Measurements from ENCODE around the gene PHLDB3. TPM values are rescaled to one million over a fixed set of nuclear protein-coding genes. Genes with fewer than 3 reads are reported as not detected.

PHLDB3 gene
- total RNA-seq, 1 experiment from 2014 or later = 8.5 TPM

DNA sequence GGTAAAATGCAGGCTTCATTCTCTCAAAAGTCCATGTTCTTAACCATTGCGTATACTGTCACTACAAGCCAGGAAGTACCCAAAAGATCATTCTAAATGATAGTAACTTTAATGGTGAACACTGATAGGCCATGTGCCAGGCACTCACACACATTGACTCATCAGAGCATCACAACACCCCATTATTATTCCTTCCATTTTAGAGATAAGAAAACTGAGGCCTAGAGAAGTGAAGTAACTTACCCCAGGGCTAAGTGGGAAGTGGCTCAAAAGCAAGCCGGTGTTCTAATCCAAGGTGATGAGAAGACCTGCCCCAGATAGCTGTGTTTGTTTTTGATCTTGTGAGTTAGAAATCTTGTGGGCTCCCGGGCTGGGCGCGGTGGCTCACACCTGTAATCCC, 1.4 kb upstream of the PHLDB3 start:
- Mint-ChIP-seq H3K9me3 (no peaks in the 10 kb centered on the region; a peak in 1 of 5 replicates), H3K36me3 (ENCODE audit: insufficient read depth in 1 of 3, low read depth in 3 of 3) (peaks cover 11 to 14% (median 14%) of the 10 kb centered on the region in 3 experiments; a peak in 6 of 7 replicates), H3K27me3 (ENCODE audit: low read depth) (peaks cover 12% of the 10 kb centered on the region), H3K4me3 (peak overlapping the region in 1 of 2 experiments; percentile 61; a peak in 2 of 5 replicates), H3K27ac (no peak overlapping the region), H3K4me1 (peaks cover 12 to 23% of the 10 kb centered on the region in 2 experiments)
- no peak overlapping the region for H2BK12ac ChIP-seq (ENCODE audit: insufficient read length, low read depth, low read length)
- H3K56ac ChIP-seq (ENCODE audit: insufficient read length, low read depth, low read length) = no peak overlapping the region
- H3K18ac ChIP-seq (ENCODE audit: insufficient read length, low read depth, low read length) = no peak overlapping the region
- no peak overlapping the region for H2BK15ac ChIP-seq (ENCODE audit: low read depth, low read length)
- no peaks in the 10 kb centered on the region for H4K20me1 ChIP-seq (ENCODE audit: control insufficient read depth, insufficient read depth, insufficient read length)
- H3K23me2 ChIP-seq (ENCODE audit: insufficient read length, low read depth, low read length, poor library complexity, severe bottlenecking) = peaks cover 21% of the 10 kb centered on the region
- TF ChIP-seq, protein P1, sequence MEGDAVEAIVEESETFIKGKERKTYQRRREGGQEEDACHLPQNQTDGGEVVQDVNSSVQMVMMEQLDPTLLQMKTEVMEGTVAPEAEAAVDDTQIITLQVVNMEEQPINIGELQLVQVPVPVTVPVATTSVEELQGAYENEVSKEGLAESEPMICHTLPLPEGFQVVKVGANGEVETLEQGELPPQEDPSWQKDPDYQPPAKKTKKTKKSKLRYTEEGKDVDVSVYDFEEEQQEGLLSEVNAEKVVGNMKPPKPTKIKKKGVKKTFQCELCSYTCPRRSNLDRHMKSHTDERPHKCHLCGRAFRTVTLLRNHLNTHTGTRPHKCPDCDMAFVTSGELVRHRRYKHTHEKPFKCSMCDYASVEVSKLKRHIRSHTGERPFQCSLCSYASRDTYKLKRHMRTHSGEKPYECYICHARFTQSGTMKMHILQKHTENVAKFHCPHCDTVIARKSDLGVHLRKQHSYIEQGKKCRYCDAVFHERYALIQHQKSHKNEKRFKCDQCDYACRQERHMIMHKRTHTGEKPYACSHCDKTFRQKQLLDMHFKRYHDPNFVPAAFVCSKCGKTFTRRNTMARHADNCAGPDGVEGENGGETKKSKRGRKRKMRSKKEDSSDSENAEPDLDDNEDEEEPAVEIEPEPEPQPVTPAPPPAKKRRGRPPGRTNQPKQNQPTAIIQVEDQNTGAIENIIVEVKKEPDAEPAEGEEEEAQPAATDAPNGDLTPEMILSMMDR (conservative IDR thresholded peaks at IDR 0.05) = no peak
- H3K23ac ChIP-seq (ENCODE audit: insufficient read length, low read depth, low read length) = no peak overlapping the region
- H3K79me1 ChIP-seq (ENCODE audit: insufficient read depth, low read depth, low read length, poor library complexity, severe bottlenecking) = no peaks in the 10 kb centered on the region
- H4K91ac ChIP-seq (ENCODE audit: insufficient read length, low read depth, low read length) = no peak overlapping the region
- H3K14ac ChIP-seq (ENCODE audit: insufficient read depth, low read length) = no peak overlapping the region
- H3K27ac ChIP-seq (ENCODE audit: insufficient read length, low read depth, low read length) = no peak overlapping the region
- H3K9ac ChIP-seq (ENCODE audit: extremely low read depth, insufficient read length, low read length) = no peak overlapping the region
- no CpG with 5 or more reads among the region's 5 CpGs for WGBS (ENCODE audit: extremely low coverage, insufficient read length, low lambda C conversion rate)
- no peak overlapping the region for H2AK5ac ChIP-seq (ENCODE audit: insufficient read length, low read length)
- H3K27me3 ChIP-seq (ENCODE audit: insufficient read depth, low read length) = peaks cover 4% of the 10 kb centered on the region; the same call in 1 of the 2 replicates
- no peak overlapping the region for H4K5ac ChIP-seq (ENCODE audit: insufficient read length, low read depth, low read length)
- no peak overlapping the region for H3K4me2 ChIP-seq (ENCODE audit: insufficient read depth, insufficient read length, low read length)
- no peak overlapping the region for H2AFZ ChIP-seq (ENCODE audit: low read length)
- no peaks in the 10 kb centered on the region for H3K9me3 ChIP-seq (ENCODE audit: control insufficient read depth, low read depth, low read length)
- no peak overlapping the region for H3T11ph ChIP-seq (ENCODE audit: low read length)
- no peaks in the 10 kb centered on the region for H3K79me2 ChIP-seq (ENCODE audit: insufficient read depth, low read length)
- H2BK20ac ChIP-seq (ENCODE audit: low read depth, low read length, poor library complexity, severe bottlenecking) = no peak overlapping the region
- H3K4ac ChIP-seq (ENCODE audit: low read depth, low read length) = no peak overlapping the region
- DNase-seq = no peak
- H4K8ac ChIP-seq (replicated peaks; ENCODE audit: insufficient read length, low read depth, low read length) = no peak overlapping the region
- no peaks in the 10 kb centered on the region for H3K4me1 ChIP-seq (ENCODE audit: insufficient read depth, low read length)
- no peak overlapping the region for H2BK5ac ChIP-seq (ENCODE audit: insufficient read length, low read length)
- H2BK120ac ChIP-seq (ENCODE audit: low read depth, low read length, poor library complexity, severe bottlenecking) = no peak overlapping the region
